ENCODE measurements around the gene GABRA6. TPM values are rescaled to one million over a fixed set of nuclear protein-coding genes. Genes with fewer than 3 reads are reported as not detected.

GABRA6 gene
- polyA plus RNA-seq, 3 donors from 2014 or later = not detected

- Mint-ChIP-seq H3K36me3 (no peaks in the 10 kb centered on the region), H3K9me3 (peaks cover 0 to 14% (median 4%) of the 10 kb centered on the region in 6 donors), H3K4me1 (no peaks in the 10 kb centered on the region), H3K27ac (no peak overlapping the region), H3K27me3 (ENCODE audit: low read depth in 3 of 3) (no peaks in the 10 kb centered on the region), H3K4me3 (no peak overlapping the region)
- DNase-seq = no peak
Measured at GRCh38 chr5:161707382-161707781, 21.9 kb downstream of the GABRA6 start.

- H3K36me3 Mint-ChIP-seq = no peaks in the 10 kb centered on the region
- no peak for DNase-seq
- H3K4me1 Mint-ChIP-seq = no peaks in the 10 kb centered on the region
- H3K27ac Mint-ChIP-seq = no peak overlapping the region
- peaks cover 0 to 11% (median 6%) of the 10 kb centered on the region in 6 donors for H3K9me3 Mint-ChIP-seq
- no peaks in the 10 kb centered on the region for H3K27me3 Mint-ChIP-seq (ENCODE audit: low read depth in 3 of 3)
- H3K4me3 Mint-ChIP-seq = no peak overlapping the region
Measured at GRCh38 chr5:161709239-161709638, 23.7 kb downstream of the GABRA6 start.

GRCh38 chr5:161713042-161713441, 27.5 kb downstream of the GABRA6 start:
- no peak overlapping the region for H3K27ac Mint-ChIP-seq
- H3K36me3 Mint-ChIP-seq = no peaks in the 10 kb centered on the region
- H3K9me3 Mint-ChIP-seq = peaks cover 3 to 12% (median 7%) of the 10 kb centered on the region in 6 donors
- H3K27me3 Mint-ChIP-seq (ENCODE audit: low read depth in 3 of 3) = no peaks in the 10 kb centered on the region
- no peak for DNase-seq
- no peaks in the 10 kb centered on the region for H3K4me1 Mint-ChIP-seq
- no peak overlapping the region for H3K4me3 Mint-ChIP-seq

- no peaks in the 10 kb centered on the region for H3K27me3 Mint-ChIP-seq (ENCODE audit: low read depth in 3 of 3)
- no peak for DNase-seq
- H3K36me3 Mint-ChIP-seq = no peaks in the 10 kb centered on the region
- H3K9me3 Mint-ChIP-seq = peaks cover 2 to 9% (median 5%) of the 10 kb centered on the region in 6 donors
- no peak overlapping the region for H3K27ac Mint-ChIP-seq
- no peak overlapping the region for H3K4me3 Mint-ChIP-seq
- H3K4me1 Mint-ChIP-seq = no peaks in the 10 kb centered on the region
Measured at GRCh38 chr5:161719157-161719556, 33.6 kb downstream of the GABRA6 start.

GRCh38 chr5:161720460-161720859, 34.9 kb downstream of the GABRA6 start:
- H3K4me3 Mint-ChIP-seq = no peak overlapping the region
- H3K27ac Mint-ChIP-seq = no peak overlapping the region
- H3K4me1 Mint-ChIP-seq = no peaks in the 10 kb centered on the region
- no peaks in the 10 kb centered on the region for H3K27me3 Mint-ChIP-seq (ENCODE audit: low read depth in 3 of 3)
- no peak for DNase-seq
- no peaks in the 10 kb centered on the region for H3K36me3 Mint-ChIP-seq
- peaks cover 0 to 11% (median 7%) of the 10 kb centered on the region in 6 donors for H3K9me3 Mint-ChIP-seq

GRCh38 chr5:161734741-161735140, 49.2 kb downstream of the GABRA6 start:
- no peak for DNase-seq
- peaks cover 0 to 23% (median 8%) of the 10 kb centered on the region in 6 donors for H3K9me3 Mint-ChIP-seq
- no peaks in the 10 kb centered on the region for H3K4me1 Mint-ChIP-seq
- no peaks in the 10 kb centered on the region for H3K27me3 Mint-ChIP-seq (ENCODE audit: low read depth in 3 of 3)
- H3K27ac Mint-ChIP-seq = no peak overlapping the region
- H3K36me3 Mint-ChIP-seq = no peaks in the 10 kb centered on the region
- no peak overlapping the region for H3K4me3 Mint-ChIP-seq

GRCh38 chr5:161740433-161740832, 54.9 kb downstream of the GABRA6 start:
- peaks cover 4 to 34% (median 14%) of the 10 kb centered on the region in 6 donors for H3K9me3 Mint-ChIP-seq

GRCh38 chr5:161744276-161744675, 58.8 kb downstream of the GABRA6 start:
- Mint-ChIP-seq H3K9me3 (peaks cover 11 to 27% (median 17%) of the 10 kb centered on the region in 6 donors), H3K4me1 (no peaks in the 10 kb centered on the region), H3K27me3 (ENCODE audit: low read depth in 3 of 3) (no peaks in the 10 kb centered on the region), H3K27ac (no peak overlapping the region), H3K36me3 (no peaks in the 10 kb centered on the region), H3K4me3 (no peak overlapping the region)
- DNase-seq = no peak

More at GRCh38 chr5:161740433-161740832, 54.9 kb downstream of the GABRA6 start:
- Mint-ChIP-seq H3K36me3 (no peaks in the 10 kb centered on the region), H3K4me1 (no peaks in the 10 kb centered on the region), H3K27ac (no peak overlapping the region), H3K4me3 (no peak overlapping the region), H3K27me3 (ENCODE audit: low read depth in 3 of 3) (no peaks in the 10 kb centered on the region)
- DNase-seq = no peak

GRCh38 chr5:161745392-161745791, 59.9 kb downstream of the GABRA6 start:
- Mint-ChIP-seq H3K4me1 (no peaks in the 10 kb centered on the region), H3K27ac (no peak overlapping the region), H3K27me3 (ENCODE audit: low read depth in 3 of 3) (no peaks in the 10 kb centered on the region), H3K4me3 (no peak overlapping the region), H3K36me3 (no peaks in the 10 kb centered on the region), H3K9me3 (peaks cover 7 to 18% (median 16%) of the 10 kb centered on the region in 6 donors)
- DNase-seq = no peak

- no peaks in the 10 kb centered on the region for H3K27me3 Mint-ChIP-seq (ENCODE audit: low read depth in 3 of 3)
- DNase-seq = no peak
- H3K9me3 Mint-ChIP-seq = peaks cover 6 to 32% (median 15%) of the 10 kb centered on the region in 6 donors
- no peaks in the 10 kb centered on the region for H3K36me3 Mint-ChIP-seq
- no peak overlapping the region for H3K27ac Mint-ChIP-seq
- H3K4me1 Mint-ChIP-seq = no peaks in the 10 kb centered on the region
- no peak overlapping the region for H3K4me3 Mint-ChIP-seq
Measured at GRCh38 chr5:161751265-161751664, 65.7 kb downstream of the GABRA6 start.

Other genes starting within 250 kb of the GABRA6 start
- not detected for gene GABRB2, start 139.0 kb upstream of the GABRA6 start, polyA plus RNA-seq
- gene GABRA1, start 162.4 kb downstream of the GABRA6 start, polyA plus RNA-seq = not detected